Inferior parietal cortex (tissue), 1 donor: ENCODE results near the gene SLC39A11.

ENCODE experiments used
- DNase-seq: peaks from one replicate; pipeline ENCODE4 v3.0.0-alpha.2; 2016; ENCODE audit errors: extremely low spot score

SLC39A11 gene

DNA sequence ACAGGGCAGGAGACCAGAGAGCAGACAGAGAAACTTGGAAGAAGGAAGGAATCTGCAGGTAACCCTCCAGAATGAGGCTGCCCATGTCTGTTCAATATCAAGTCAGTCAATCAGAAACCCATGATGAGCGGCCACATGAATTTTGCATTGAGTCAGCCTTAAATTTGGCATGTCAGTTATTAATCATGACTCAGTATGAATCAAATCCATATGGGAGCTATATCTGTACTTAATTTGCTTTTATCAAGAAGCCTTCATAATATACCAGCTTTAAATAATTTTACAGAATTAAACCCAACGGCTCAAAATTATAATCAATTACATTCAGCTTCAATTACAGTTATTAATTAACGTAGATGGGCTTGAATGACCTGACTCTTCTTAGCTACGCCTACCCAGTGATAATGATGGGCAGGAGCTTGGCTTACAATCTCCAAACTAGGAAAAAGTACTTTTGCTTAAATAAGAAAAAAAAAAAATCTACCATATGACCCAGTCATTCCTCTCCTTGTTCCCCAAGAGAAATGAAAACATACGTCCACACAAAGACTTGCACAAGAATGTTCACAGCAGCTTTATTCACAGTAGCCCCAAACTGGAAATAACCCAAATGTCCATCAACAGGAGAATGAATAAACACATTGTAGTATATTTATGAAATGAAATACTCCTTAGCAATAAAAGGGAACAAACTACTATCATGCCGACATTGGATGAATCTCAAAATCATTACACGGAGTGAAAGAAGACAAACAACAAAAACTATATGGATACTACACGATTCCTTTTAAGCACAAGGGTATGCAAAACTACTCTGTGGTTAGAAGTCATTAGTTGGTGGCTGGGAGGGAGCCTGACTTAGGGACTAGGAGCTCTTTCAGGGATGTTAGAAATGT lies 48.6 kb downstream of the SLC39A11 start:
- no peak for DNase-seq

DNA sequence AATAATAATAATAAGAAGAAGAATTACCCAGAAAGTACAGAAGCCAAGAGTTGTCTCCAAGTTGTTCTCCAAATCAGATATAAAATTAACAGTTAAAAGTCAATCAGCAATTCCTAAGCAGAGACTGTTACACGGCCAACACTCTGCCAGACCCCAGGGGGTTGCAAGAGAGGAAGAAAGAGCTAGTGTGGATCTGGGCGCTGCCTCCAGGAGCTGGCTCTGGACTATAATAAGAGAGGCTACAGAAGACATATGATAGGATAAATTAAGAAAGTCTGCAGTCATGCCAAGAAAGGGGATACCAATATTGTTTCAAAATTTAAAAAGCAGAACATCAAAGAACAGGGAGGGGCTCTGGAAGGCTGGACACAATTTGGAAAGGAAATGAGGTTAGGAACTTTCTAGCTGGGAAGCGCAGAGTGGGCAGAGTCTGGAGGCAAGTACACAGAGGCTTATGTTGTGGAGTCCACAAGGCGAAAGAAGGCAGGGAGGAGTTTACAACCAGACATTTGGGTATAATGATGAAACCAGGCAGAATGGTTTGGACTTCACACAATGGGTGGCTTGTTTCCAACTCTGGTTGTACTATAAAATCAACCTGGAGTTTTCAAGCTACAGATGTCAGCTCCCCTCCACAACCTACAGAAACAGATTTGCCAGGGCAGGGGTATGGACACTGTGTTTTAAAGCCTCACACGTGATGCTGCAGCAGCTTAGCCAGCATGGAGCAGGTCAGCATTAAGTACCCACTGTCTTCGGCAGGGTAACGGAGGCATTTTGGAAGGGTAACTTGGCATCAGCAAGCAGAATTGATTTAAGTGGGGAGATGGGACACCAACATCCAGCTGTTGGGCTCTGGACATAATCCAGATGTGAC lies 49.4 kb downstream of the SLC39A11 start:
- no peak for DNase-seq

DNA sequence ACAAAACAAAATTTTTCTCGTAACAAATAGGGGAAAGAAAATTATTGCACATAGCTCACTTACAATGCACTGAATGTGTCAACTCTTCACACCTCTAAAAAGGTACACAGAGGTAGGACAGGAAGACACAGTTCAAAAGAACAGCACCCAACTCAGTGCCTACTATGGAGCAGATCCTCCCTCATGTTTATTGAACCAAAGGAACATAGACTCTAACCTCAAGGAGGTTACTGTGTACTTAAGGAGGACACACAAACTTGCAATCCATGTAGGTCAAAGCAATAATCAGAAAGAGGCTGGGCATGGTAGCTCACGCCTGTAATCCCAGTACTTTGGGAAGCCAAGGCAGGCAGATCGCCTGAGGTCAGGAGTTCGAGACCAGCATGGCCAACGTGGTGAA lies 50.3 kb downstream of the SLC39A11 start:
- no peak for DNase-seq

DNA sequence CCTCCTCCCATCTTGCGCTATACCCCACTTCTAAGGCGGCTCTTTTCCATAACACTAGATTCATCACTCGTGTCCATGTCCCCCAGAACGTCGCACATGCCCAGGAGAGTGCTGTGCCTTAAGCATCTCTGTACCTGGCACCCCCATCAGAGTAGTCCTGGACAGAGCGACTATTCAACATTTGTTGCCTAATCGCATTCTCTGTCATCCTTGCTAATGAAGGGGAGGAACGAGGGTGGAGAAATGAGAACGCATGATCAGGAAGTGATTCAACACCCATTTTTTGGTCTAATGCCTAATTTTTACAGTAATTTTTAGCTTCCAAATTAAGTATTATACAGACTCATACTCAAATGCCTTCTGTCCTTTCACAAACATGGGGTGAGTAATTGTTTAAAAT lies 53.2 kb downstream of the SLC39A11 start:
- DNase-seq, result no peak

DNA sequence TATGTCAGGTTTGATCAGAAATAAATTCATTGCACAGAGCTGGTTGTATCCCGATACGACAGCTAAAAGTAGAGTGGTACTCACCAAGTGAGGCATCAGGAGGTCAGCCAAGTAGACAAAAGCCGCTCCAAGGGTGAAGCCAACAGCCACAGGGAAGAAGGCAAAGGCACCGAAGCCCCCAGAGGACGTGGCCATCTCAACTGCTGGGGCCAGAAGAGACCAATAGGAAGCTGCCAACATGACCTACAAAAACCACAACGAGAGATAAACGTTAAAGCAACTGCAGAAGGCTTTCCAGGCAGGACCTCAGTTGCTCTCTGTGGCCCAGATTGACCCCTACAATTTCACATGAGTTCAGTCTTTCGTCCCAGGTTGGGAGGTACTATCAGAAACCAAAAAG lies 61.0 kb downstream of the SLC39A11 start:
- no peak for DNase-seq

DNA sequence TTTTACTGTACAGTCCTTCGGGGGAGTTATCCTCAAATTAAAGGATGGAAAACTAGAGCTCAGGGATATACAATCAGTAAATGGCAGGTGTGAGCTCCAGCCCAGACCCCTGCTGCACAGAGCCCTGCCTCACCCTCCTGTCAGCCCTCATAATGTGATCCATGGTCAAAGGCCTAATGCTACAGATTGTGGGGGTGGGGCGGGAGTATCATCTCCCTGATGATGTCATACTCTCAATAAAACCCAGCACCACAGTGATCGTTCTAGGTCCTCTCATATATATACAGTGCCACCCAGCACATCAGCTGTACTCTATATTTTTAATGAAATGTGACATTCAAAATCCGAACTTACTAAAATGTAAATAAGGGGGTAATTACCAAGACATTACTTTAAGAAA lies 61.5 kb downstream of the SLC39A11 start:
- no peak for DNase-seq

DNA sequence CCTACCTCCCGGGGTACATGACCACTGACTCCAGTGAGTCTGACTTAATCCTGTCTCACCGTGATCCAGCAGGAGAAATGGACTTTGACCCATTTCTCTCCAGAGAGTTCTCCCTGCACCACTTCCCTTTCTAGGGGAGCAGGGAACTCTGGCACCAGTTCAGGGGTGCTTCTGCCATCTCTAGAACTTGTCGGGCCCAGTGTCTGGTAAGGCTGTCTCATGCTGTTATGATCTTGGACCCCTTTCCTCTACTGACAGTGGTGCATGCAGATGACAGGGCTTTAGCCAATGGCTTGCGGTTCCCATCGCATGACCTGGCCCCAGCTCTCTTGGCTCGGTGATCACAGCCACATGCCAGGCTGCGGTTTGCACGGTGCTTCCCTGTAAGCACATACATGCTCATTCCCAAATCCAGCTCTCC lies 62.0 kb downstream of the SLC39A11 start:
- no peak for DNase-seq

DNA sequence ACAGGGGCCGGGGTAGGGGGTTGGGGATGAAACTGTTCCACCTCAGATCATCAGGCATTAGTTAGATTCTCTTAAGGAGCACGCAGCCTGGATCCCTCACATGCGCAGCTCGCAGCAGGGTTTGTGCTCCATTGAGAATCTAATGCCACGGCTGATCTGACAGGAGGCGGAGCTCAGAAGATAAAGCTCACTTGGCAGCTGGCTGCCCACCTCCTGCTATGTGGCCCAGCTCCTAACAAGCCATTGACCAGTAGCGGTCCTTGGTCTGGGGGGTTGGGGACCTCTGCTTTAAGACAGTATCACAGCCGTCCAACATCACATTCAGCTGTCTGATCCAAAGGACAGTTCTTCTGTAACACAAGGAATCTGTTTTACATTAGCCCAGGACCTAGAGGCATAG lies 62.5 kb downstream of the SLC39A11 start:
- no peak for DNase-seq

DNA sequence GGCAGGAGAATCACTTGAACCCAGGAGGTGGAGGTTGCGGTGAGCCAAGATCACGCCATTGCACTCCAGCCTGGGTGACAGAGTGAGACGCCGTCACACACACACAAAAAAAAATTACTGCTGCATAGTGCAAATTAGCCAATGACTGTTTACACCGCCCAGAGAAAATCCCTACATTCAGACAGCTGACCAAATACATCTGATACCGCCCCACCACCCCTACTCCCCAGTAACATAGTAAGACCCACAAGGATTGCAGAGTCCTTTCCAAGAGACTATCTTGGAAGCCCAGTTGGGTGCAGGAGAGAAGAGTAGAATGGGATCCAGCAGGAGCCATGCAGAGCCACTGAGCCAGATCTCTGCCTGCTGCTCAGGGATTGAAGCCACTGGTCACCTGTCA lies 63.5 kb downstream of the SLC39A11 start:
- no peak for DNase-seq

DNA sequence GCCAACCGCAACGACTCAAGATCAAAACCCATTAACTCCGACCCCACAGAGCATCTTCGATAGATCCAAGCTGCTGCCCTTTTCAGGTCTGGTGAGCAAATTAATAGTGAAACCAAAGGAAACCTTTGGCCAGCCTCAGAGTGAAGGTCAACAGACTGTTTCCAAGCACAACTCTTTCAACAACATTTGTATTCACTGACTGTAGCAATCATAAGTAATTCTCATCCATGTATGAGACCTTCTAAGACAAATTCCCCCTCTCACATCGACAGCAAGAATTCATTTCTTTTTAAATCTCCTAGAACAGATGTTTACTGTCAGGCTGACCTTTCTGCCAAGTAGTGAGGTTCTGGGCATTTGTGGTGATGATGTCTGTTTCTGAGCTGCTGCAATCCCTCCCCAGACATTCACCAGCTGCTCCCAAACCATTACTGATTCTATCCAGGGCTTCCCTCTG lies 64.2 kb downstream of the SLC39A11 start:
- no peak for DNase-seq

DNA sequence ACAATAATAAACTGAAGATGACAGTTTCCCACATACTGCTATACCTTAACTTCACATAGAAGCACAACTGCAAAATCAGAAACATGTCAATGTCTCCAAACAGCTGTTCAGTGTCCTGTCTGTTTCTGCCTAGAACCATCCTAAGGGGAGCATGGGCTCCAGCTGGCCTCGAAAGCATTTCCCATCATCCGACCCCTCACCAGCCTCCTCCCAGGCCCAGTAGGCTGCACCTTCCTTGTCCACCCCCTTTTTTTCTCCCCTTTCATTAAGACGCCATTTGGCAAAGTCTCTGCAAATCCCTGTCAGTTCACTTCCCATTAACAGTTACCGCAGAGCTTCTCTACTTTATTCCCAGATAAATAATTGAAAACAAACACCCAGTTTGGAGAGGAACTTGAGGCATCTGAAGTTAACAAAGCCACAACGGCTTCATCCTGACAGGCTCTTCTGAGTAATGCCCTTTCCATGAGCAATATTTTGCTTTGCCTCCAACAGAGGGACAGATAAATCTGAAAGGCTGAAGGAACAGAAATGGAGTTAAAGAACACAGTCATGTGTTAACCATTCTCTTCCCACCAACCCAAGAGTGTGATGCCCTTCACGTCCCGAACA lies 65.3 kb downstream of the SLC39A11 start:
- no peak for DNase-seq

DNA sequence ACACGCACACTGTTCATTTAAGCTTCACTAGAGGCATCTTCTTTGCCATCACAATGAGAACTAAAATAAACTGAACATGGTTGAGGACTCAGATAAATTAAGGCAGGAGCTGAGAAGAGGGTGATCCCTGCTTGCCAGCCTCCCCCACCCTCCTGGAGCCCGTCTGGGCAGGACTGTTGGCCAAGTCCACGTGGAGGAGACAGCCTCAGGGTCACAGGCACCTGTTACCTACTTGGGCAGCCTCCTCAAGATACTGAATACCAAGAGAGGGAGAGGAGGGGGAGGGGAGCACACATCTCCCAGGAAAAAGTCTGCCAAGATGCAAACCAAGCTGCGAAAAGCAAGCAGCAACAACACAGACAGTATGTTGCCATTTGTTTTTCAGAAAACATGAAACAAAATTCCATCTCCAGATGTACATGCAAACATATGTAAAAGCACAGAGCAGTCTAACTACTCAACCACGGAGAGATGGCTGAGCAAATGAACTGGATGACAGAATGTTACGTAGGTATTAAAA lies 67.4 kb downstream of the SLC39A11 start:
- no peak for DNase-seq

DNA sequence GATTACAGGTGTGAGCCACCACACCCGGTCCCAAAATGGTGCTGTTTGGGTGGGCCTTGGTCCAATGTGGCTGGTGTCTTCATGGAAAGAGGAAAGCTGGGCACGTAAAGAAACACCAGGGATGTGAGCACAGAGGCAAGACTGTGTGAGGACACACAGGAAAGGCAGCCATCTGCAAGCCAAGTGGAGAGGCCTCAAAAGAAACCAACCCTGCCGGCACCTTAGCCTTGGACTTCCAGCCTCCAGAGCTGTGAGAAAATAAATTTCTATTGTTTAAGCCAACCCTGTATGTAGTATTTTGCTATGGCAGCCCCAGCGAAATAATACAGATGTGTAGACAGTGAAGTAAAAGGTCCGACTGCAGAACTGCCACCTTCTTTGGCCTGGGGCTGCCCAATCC lies 68.7 kb downstream of the SLC39A11 start:
- DNase-seq, result no peak

DNA sequence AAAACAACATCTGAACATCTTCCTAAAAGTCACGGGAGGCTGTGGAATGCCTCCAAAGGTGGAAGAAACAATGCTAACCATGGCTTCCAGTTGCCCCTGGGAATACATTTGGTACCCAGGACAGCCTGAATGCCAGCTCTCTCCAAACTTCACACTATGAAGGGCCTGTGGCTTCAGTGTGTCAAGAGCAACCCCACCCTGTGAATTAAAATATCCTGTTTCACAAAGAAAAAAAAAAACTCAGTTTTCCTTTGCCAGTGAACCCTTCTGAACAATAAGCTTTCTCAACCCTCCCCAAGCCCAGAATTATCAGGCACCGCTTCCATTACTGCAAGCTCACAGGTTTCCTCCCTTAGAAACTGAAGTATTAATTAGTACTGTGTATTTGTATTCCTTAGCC lies 69.8 kb downstream of the SLC39A11 start:
- no peak for DNase-seq

DNA sequence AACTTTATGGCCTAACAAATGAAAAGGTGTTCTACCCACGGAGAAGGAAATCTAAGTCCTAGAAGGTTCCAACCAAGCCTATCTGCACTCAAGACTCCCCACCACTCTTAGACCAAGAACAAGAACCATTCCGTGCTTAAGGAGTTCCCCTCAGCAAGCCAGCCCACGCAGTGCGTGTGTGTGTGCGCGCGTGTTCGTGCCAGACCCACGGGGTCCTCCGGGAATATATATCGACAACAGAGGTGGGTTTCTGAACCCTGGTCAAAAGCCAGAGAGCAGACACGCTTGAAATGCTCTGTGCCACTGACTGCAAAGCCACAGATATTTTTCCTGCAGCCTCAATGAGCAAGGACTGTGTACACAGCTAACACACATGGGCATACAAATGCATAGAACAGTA lies 70.7 kb downstream of the SLC39A11 start:
- DNase-seq, result no peak

DNA sequence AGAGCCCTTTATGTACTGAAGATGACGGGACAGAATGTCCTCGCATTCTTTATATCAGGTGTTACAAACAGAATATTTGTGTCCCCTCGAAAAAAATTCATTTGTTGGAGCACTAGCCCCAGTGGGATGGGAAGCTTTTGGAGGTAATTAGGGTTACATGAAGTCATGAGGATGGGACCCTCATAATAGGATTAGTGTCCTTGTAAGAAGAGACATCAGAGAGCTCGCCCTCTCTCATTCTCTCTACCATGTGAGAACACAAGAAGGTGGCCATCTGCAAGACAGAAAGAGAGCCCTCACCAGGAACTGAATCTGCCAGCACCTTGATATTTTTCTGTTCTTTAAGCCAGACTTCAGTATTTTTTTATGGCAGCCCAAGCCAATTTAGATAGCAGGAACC lies 72.4 kb downstream of the SLC39A11 start:
- no peak for DNase-seq

DNA sequence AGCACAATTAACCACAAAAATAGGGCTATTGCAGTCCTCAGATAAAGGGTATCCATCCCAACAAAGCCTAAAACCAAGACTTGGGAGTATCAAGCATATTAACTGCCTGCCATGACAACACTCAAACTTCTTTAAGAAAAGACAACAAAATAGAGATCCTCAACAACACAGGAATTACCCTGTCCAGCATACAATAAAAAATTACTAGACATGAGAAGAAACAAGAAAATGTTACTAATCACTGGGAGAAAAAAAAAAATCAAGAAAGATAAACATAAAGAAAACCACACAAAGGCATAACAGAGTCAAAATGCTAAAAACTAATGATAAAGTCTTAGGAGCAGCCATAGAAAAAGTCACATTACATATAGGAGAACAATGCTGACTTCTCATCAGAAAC lies 73.9 kb downstream of the SLC39A11 start:
- no peak for DNase-seq

DNA sequence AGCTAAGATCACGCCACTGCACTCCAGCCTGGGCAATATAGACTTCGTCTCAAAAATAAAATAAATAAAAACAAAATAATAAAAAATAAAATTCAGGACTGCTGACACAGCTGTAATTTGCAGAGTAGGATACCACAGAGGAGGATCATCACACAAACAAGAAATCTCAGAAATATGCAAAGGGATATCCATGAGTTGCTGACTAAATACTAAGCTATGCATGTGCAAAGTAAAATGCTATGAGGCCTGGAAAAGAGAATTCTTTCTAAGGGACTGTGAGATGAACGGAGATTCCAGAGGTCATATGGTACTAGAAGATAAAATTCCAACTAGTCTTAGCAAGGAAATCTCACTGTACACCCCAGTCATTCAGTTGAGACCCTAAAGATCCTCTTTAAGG lies 74.8 kb downstream of the SLC39A11 start:
- DNase-seq, result no peak

DNA sequence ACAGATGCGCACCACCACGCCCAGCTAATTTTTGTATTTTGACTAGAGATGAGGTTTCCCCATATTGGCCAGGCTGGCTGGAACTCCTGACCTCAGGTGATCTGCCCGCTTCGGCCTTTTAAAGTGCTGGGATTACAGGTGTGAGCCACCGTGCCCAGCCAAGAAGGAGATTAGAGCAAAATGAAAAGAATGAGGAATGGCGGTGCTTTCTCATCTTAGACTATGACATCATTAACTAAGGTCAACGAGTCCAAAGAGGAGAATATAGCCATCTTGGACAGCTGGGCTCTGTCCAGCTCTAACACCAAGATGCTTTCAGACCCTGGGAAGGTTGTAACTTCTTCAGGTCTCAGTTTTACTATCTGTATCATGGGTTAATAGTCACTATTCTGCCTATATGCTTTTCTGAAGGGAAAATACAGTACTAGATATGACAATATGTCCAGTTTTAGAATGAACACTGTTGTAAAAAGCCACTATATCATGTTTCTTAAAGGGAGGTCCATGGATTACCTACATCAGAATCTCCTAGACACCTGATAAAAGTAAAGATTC lies 76.7 kb downstream of the SLC39A11 start:
- DNase-seq, result no peak

DNA sequence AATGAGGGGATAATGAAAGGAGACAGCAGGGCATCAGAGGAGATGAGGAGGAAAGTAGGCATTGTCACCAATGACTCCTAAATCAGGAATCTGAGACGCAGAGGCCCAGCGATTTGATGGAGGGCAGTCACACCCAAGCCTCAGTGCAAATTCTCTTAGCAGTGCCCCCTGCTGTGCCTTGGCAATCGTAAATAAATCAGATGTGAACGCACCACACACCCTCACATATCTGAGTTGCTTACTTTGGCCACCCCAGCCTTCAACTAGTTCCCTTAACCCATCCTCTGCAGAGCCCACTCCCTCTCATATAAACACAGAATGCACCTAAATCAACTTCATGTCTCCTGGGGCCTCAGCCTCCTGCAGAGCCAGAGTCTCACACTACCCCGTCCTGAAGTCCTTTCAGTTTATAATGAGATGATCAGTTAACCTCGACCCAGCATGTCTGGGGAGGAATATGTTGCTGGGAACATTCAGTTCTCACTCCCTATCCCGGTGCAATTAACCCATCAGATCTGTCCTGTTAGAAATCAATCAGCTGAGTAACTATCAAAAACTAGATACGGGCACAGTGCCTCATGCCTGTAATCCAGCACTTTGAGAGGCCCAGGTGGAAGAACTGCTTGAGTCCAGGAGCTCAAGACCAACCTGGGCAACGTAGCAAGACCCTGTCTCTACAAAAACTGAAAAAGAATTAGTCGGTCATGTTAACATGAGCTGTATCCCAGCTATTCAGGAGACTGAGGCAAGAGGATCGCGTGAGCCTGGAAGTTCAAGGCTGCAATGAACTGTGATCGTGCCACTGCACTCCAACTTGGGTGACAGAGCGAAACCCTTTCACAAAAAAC lies 78.4 kb downstream of the SLC39A11 start:
- DNase-seq, result no peak

DNA sequence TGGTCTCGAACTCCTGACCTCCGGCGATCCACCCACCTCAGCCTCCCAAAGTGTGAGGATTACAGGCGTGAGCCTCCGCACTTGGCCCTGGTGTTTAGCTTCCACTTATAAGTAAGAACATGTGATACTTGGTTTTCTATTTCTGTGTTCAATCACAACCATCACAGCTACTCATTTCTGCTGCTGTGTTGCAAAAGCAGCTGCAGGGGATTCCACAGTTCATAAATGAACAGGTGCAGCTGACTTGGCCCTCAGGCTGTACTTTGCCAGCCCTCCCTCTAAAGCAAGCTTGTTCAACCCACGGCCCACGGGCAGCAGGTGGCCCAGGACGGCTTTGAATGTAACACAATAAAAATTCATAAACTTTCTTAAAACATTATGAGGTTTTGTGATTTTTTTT lies 79.2 kb downstream of the SLC39A11 start:
- DNase-seq, result no peak
